ENCODE measurements around the gene POLN. TPM values are rescaled to one million over a fixed set of nuclear protein-coding genes. Genes with fewer than 3 reads are reported as not detected.
"Not testable (repeated sequence)": the region's sequence is repeated elsewhere in the genome, so short reads cannot be mapped to it uniquely, and the experiment has no call there.

Gene POLN
- total RNA-seq, 1 experiment from 2014 or later = 1.2 TPM

DNA sequence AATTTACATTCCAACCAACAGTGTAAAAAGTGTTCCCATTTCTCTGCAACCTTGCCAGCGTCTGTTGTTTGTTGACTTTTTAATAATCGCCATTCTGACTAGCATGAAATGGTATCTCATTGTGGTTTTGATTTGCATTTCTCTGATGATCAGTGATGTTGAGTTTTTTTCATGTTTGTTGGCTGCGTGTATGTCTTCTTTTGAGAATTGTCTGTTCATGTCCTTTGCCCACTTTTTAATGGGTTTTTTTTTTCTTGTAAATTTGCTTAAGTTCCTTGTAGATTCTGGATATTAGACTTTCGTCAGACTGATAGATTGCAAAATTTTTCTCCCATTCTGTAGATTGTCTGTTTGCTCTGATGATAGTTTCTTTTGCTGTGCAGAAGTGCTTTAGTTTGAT lies 214.8 kb downstream of the POLN start:
- DNase-seq; H3K4me1 Mint-ChIP-seq (ENCODE audit: low read depth, unreplicated experiment); H3K27me3 Mint-ChIP-seq (ENCODE audit: insufficient read depth, unreplicated experiment); H3K9me3 Mint-ChIP-seq (ENCODE audit: unreplicated experiment); POLR2A ChIA-PET; H3K27ac Mint-ChIP-seq (ENCODE audit: unreplicated experiment); BruUV-seq (replicated peaks); H3K27me3 ChIP-seq (replicated peaks; ENCODE audit: control insufficient read depth, insufficient read depth, low read length); H3K36me3 Mint-ChIP-seq (ENCODE audit: insufficient read depth, unreplicated experiment); H3K4me3 ChIP-seq (ENCODE audit: low read depth, low read length); H3K36me3 ChIP-seq (ENCODE audit: control insufficient read depth, insufficient read depth, low read length); intact Hi-C loops (cut with micrococcal nuclease; ENCODE audit: unreplicated experiment); H3K4me1 ChIP-seq; H3K4me3 Mint-ChIP-seq (ENCODE audit: unreplicated experiment): not testable (repeated sequence)
- CTCF ChIA-PET = interaction anchor here (0.6 kb wide), 1 partner anchor 410 kb away, joined by 8 read pairs; no protein-coding TSS in a partner anchor
- H3K9me3 ChIP-seq = peaks cover 10% of the 10 kb centered on the region

DNA sequence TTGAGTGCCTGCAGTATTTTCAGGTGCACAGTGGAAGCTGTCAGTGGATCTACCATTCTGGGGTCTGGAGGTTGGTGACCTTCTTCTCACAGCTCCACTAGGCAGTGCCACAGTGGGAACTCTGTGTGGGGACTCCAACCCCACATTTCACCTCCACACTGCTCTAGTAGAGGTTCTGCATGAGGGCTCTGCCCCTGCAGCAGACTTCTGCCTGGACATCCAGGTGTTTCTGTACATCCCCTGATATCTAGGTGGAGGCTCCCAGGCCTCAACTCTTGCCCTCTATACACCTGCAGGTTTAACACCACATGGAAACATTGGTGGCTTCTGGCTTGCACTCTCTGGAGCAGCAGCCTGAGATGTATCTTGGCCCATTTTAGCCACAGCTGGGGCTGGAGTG lies 216.1 kb downstream of the POLN start:
- intact Hi-C loops (cut with micrococcal nuclease; ENCODE audit: unreplicated experiment) = no loop called here
- Histone ChIP-seq H3K9me3 (peaks cover 10% of the 10 kb centered on the region), H3K36me3 (ENCODE audit: control insufficient read depth, insufficient read depth, low read length) (no peaks in the 10 kb centered on the region), H3K27me3 (replicated peaks; ENCODE audit: control insufficient read depth, insufficient read depth, low read length) (no peaks in the 10 kb centered on the region), H3K4me1 (peaks cover 5% of the 10 kb centered on the region; the same call in 1 of the 2 replicates), H3K4me3 (ENCODE audit: low read depth, low read length) (no peak overlapping the region)
- Mint-ChIP-seq H3K36me3 (ENCODE audit: insufficient read depth, unreplicated experiment) (no peaks in the 10 kb centered on the region), H3K4me1 (ENCODE audit: low read depth, unreplicated experiment) (peaks cover 9% of the 10 kb centered on the region), H3K27me3 (ENCODE audit: insufficient read depth, unreplicated experiment) (no peaks in the 10 kb centered on the region), H3K4me3 (ENCODE audit: unreplicated experiment) (no peak overlapping the region), H3K9me3 (ENCODE audit: unreplicated experiment) (no peaks in the 10 kb centered on the region), H3K27ac (ENCODE audit: unreplicated experiment) (no peak overlapping the region)
- BruUV-seq (replicated peaks) = no TSS peak
- ChIA-PET CTCF (no interaction called here), POLR2A (no interaction called here)
- TF ChIP-seq, protein P1, sequence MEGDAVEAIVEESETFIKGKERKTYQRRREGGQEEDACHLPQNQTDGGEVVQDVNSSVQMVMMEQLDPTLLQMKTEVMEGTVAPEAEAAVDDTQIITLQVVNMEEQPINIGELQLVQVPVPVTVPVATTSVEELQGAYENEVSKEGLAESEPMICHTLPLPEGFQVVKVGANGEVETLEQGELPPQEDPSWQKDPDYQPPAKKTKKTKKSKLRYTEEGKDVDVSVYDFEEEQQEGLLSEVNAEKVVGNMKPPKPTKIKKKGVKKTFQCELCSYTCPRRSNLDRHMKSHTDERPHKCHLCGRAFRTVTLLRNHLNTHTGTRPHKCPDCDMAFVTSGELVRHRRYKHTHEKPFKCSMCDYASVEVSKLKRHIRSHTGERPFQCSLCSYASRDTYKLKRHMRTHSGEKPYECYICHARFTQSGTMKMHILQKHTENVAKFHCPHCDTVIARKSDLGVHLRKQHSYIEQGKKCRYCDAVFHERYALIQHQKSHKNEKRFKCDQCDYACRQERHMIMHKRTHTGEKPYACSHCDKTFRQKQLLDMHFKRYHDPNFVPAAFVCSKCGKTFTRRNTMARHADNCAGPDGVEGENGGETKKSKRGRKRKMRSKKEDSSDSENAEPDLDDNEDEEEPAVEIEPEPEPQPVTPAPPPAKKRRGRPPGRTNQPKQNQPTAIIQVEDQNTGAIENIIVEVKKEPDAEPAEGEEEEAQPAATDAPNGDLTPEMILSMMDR (IDR thresholded peaks at IDR 0.05; ENCODE audit: insufficient read depth in 1 of 2, low read depth in 1 of 2, low read length in 1 of 2, severe bottlenecking in 1 of 2, unreplicated experiment in 1 of 2) = no peak
- no peak for DNase-seq

DNA sequence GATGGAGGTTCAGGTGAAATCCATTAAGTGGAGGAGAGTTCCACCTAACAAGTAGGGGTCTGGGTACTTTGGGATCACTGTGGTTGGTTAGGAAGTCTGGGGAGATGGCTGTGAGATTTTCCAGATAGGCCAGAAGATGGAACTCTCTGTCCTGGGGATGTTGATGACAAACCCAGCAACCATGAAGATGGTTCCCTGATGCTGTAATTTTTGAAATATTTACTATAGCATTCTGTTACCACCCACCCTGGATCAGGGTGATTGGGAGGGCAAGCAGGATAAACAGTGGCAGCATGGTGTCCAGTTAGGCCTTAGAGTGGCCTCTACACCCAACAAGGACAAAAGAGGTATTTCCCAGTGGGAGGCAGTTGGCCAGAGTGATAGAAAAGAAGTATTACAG lies 217.2 kb downstream of the POLN start:
- Mint-ChIP-seq H3K9me3 (ENCODE audit: unreplicated experiment) (no peaks in the 10 kb centered on the region), H3K27ac (ENCODE audit: unreplicated experiment) (no peak overlapping the region), H3K4me3 (ENCODE audit: unreplicated experiment) (no peak overlapping the region), H3K36me3 (ENCODE audit: insufficient read depth, unreplicated experiment) (no peaks in the 10 kb centered on the region), H3K4me1 (ENCODE audit: low read depth, unreplicated experiment) (peaks cover 9% of the 10 kb centered on the region), H3K27me3 (ENCODE audit: insufficient read depth, unreplicated experiment) (no peaks in the 10 kb centered on the region)
- peaks cover 5% of the 10 kb centered on the region; the same call in 1 of the 2 replicates for H3K4me1 ChIP-seq
- BruUV-seq (replicated peaks) = no TSS peak
- intact Hi-C loops (cut with micrococcal nuclease; ENCODE audit: unreplicated experiment) = no loop called here
- DNase-seq = no peak
- TF ChIP-seq, protein P1 (IDR thresholded peaks at IDR 0.05; ENCODE audit: insufficient read depth in 1 of 2, low read depth in 1 of 2, low read length in 1 of 2, severe bottlenecking in 1 of 2, unreplicated experiment in 1 of 2) = no peak
- H3K9me3 ChIP-seq = peaks cover 10% of the 10 kb centered on the region
- no peak overlapping the region for H3K4me3 ChIP-seq (ENCODE audit: low read depth, low read length)
- no peaks in the 10 kb centered on the region for H3K36me3 ChIP-seq (ENCODE audit: control insufficient read depth, insufficient read depth, low read length)
- CTCF ChIA-PET = no interaction called here
- H3K27me3 ChIP-seq (replicated peaks; ENCODE audit: control insufficient read depth, insufficient read depth, low read length) = no peaks in the 10 kb centered on the region
- POLR2A ChIA-PET = no interaction called here

Other genes starting within 250 kb of the POLN start
- 47.7 and 53.0 TPM in 2 replicates for gene NELFA, start 233.1 kb downstream of the POLN start, total RNA-seq (2022)
- 6.2 and 6.6 TPM in 2 replicates for gene NAT8L, start 182.8 kb downstream of the POLN start, total RNA-seq (2022)
- gene HAUS3, start within 50 bp of the POLN start, total RNA-seq (2022) = 17.7 and 17.9 TPM in 2 replicates
- 22.1 and 22.3 TPM in 2 replicates for gene MXD4, start 20.0 kb upstream of the POLN start, total RNA-seq (2022)
- 0.70 and 0.82 TPM in 2 replicates for gene ZFYVE28, start 176.5 kb upstream of the POLN start, total RNA-seq (2022)
- gene CFAP99, start 176.8 kb upstream of the POLN start, total RNA-seq (2022) = not detected in 2 replicates
- 69.0 and 75.4 TPM in 2 replicates for gene RNF4, start 227.0 kb upstream of the POLN start, total RNA-seq (2022)

Data from Caco-2 (cell line).